ENCODE measurements around the gene PKN1.
A peak's percentile ranks its signal among the peaks of the same experiment; 100 is the strongest.

Gene PKN1

DNA sequence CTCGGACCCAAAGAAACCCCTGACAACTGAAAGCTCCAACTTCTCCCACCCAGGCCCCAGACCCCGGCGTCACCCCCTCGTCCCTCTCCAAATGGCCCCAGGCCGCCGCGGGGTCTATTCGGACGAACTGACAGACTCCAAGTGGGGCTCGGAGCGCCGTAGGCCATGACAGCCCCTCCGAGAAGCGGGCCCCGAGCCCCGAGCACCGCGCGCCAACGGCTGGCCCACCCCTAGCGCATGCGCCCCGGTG, 14.3 kb upstream of the PKN1 start:
- TF ChIP-seq, protein P1, sequence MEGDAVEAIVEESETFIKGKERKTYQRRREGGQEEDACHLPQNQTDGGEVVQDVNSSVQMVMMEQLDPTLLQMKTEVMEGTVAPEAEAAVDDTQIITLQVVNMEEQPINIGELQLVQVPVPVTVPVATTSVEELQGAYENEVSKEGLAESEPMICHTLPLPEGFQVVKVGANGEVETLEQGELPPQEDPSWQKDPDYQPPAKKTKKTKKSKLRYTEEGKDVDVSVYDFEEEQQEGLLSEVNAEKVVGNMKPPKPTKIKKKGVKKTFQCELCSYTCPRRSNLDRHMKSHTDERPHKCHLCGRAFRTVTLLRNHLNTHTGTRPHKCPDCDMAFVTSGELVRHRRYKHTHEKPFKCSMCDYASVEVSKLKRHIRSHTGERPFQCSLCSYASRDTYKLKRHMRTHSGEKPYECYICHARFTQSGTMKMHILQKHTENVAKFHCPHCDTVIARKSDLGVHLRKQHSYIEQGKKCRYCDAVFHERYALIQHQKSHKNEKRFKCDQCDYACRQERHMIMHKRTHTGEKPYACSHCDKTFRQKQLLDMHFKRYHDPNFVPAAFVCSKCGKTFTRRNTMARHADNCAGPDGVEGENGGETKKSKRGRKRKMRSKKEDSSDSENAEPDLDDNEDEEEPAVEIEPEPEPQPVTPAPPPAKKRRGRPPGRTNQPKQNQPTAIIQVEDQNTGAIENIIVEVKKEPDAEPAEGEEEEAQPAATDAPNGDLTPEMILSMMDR (conservative IDR thresholded peaks at IDR 0.05; ENCODE audit: low read depth, low read length): no peak
- no peak for DNase-seq (ENCODE audit: low read depth)
- H3K4me3 ChIP-seq (ENCODE audit: low read depth, low read length): peak overlapping the region; percentile 92

DNA sequence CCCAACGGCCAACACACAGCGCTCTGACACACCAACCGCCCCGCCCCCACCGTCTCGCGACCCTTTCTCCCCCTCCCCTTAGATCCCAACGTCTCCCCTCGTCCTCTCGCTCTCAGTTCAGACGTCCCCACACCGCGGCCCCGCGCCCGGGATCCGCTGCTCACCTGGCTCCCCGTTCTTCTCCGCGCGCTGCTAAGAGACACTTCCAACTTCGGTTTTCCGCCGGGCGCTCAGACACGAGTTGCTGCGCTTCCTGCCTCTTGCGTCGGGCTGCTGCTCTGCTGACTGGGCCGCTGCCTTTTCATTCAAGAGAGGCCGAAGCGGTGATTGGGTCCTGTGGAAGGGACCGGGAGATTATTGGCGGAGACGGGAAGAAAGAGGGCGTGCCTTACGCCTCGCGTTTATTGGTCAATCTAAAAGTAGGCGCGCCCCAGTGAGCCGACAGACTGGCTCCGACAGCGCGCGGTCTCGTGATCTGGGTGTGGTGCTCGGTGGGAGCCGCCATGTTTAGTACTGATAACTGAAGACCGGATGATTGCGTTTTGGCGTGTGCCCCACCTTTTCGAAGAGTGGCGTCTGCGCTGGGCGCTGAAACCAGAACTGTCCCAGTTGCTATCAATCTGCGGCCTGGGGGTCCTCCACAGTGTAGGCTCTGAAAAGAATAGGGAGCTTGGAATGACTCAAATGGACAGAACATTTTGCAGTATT, 13.8 kb upstream of the PKN1 start, which contains the start of gene DDX39A:
Gene DDX39A, minus strand, starts transcription at position 236 of the 708 bp plus-strand sequence. CDS start 6,121 bp downstream, outside the sequence.
- DNase-seq (ENCODE audit: low read depth): peak; percentile 100
- peak within 1 kb of the TSS; percentile 92 for H3K4me3 ChIP-seq (ENCODE audit: low read depth, low read length)
- TF ChIP-seq, protein P1 (conservative IDR thresholded peaks at IDR 0.05; ENCODE audit: low read depth, low read length): no peak

DNA sequence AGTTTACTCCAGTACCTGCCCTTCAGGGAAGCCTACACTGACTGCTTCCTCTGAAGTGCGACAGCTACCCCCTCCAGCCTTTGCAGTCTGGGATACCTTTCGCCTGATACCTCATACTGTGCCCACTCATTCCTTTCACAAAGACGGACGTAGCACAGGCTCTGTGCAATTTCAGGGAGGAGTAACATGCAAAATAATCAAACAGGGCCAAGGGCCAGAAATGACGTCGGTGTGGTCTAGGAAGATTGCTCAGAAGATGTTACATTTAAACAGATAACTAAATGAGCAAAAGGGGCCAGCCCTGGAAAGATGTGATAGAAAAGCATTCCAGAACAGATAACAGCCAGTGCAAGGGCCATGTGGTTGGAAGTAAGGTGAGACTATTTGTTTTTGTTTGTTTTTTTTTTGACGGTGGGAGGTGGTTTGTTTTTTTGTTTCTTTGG, 7.4 kb upstream of the PKN1 start:
- TF ChIP-seq, protein P1 (conservative IDR thresholded peaks at IDR 0.05; ENCODE audit: low read depth, low read length): no peak
- DNase-seq (ENCODE audit: low read depth): peak; percentile 82
- no peak overlapping the region for H3K4me3 ChIP-seq (ENCODE audit: low read depth, low read length)

DNA sequence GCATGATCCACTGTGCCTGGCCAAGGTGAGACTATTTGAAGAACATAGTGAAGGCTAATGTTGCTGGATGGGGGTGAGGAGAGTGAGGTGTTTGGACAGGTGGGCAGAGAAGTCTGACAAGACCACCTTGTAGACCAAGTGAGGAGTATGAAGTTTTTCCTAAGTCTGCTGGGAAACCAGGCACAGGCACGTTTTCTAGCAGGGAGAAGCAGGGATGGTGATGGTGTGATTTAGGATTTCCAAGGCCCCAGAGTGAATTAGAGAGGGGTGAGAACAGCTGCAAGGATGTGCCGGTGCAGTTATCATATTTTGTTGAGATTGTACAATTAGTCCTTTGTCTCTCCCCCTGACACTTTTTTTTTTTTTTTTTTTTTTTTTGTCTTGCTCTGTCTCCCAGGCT, 5.6 kb upstream of the PKN1 start:
- no peak overlapping the region for H3K4me3 ChIP-seq (ENCODE audit: low read depth, low read length)
- no peak for DNase-seq (ENCODE audit: low read depth)
- TF ChIP-seq, protein P1 (conservative IDR thresholded peaks at IDR 0.05; ENCODE audit: low read depth, low read length): no peak

DNA sequence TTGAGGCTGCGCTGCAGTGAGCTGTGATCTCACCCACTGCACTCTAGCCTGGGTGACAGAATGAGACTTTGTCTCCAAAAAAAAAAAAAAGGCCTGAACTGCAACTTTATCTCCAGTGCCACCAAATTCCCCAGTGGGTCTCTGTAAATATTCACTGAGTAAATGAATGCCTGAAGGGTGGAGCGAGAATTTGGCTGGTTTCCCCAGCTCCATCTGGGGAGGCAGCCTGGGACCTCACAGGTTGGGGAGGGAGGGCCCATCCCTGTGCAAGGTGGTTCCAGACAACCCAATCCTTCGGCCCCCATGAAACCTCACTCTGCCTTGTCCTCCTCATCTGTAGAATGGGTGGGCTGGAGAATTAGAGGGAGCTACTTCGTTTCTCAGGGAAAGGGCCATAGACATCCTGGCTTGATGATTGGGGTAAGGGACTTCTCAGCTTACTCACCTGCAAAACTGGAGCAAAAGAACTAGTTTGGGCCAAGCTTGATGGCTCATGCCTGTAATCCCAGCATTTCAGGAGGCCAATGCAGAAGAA, 4.2 kb upstream of the PKN1 start:
- TF ChIP-seq, protein P1 (conservative IDR thresholded peaks at IDR 0.05; ENCODE audit: low read depth, low read length): no peak
- H3K4me3 ChIP-seq (ENCODE audit: low read depth, low read length): no peak overlapping the region
- no peak for DNase-seq (ENCODE audit: low read depth)

DNA sequence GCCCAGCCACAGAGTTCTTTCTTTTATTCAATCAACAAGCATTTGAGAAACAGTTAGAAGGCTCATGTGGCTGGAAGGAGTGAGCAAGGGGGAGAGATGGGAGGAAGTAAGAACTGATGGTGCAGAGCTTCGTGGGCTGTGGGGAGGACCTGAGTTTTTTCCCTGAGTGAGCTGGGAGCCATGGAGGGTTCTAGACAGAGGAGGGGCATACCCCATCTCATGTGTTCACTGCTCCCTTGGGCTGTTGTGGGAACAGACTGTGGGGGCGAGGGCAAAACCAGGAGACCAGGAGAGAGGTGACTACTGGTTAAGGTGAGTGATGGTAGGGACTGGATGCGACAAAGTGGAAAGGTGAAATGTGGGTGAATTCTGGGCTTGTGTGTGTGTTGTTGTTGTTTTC, 2.4 kb upstream of the PKN1 start:
- TF ChIP-seq, protein P1 (conservative IDR thresholded peaks at IDR 0.05; ENCODE audit: low read depth, low read length): no peak
- DNase-seq (ENCODE audit: low read depth): no peak
- H3K4me3 ChIP-seq (ENCODE audit: low read depth, low read length): no peak overlapping the region

All from choroid plexus epithelial cell (primary cell).